ENCODE measurements around the gene CD226.
"Not testable (repeated sequence)": the region's sequence is repeated elsewhere in the genome, so short reads cannot be mapped to it uniquely, and the experiment has no call there.

The CD226 gene

DNA sequence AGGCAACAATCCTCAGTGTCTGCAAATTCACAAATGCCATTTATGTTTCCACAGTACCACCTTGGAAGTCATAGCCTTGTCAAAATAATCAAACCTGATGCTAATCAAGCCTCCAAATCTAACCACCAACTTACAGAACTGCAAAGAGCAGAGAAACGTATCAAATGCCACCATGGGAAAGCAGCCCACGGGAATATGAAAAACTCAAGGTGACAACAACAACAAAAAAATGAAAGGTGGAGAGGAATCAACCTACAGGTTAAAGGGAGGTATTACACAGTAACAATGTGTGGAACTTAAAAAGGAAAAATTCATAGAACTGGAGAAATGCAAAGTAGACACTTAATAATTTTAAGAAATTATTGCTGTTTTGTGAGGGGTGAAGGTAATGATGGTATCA, 46.7 kb downstream of the CD226 start:
- no peak overlapping the region for H3K4me3 ChIP-seq (ENCODE audit: low read length)
- no peak for TF ChIP-seq ZNF274 (IDR thresholded peaks at IDR 0.05; ENCODE audit: low read depth, low read length)

GRCh38 chr18:69899154-69899923, 48.3 kb downstream of the CD226 start:
- not testable (repeated sequence) for H3K4me3 ChIP-seq (ENCODE audit: low read length)

GRCh38 chr18:69898241-69898861, 49.3 kb downstream of the CD226 start:
- peak overlapping the region; percentile 29; the same call in 1 of the 2 replicates for H3K4me3 ChIP-seq (ENCODE audit: low read length)

GRCh38 chr18:69897397-69898108, 50.1 kb downstream of the CD226 start:
- H3K4me3 ChIP-seq (ENCODE audit: low read length) = no peak overlapping the region; the same call in none of the 2 replicates

More at GRCh38 chr18:69898241-69898861, 49.3 kb downstream of the CD226 start:
- TF ChIP-seq ZNF274 (IDR thresholded peaks at IDR 0.05; ENCODE audit: low read depth, low read length) = no peak

DNA sequence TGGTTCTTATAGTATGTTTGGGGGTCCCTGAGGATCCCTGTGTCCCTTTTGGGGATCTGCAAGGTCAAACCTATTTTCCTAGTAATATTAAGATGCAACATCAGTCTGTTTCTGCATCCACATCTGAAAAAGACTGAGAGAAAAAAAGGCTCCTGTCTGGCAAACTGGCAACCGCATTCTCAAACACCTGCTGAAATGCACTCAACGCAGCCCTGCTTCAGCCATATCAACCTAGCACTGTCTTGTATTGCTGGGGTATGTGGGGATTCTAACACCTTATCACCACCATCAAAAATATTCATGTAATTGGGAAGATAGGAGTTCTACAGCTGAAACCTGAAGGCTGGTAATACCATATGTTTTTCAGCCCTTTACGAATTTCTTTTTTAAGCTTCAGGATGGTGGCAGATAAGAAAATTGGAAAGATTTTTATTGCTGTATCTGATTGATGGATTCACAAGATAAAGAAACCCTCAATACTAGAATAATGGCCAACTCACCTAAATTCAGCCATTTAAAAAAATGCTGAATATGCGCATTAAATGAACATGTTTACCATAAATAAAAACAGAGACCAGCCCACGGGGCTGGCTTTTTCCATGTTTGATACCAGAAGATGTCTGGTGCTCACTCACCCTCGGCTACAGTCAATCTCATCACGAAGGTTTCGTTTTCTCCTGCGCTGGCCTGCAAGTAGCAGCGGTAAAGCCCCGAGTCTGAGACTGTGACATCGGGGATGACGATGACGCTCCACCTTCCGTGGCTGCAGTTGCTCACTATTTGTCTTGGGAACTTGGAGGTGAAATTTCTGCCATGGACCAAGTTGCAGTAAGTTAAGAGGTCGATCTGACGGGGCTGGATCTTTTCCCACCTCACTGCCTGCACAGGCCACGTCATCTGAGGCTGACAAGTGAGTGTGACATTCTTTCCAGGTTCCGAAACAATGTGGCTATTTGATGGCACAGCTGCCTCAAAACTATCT, 52.3 kb downstream of the CD226 start:
- no peak for TF ChIP-seq ZNF274 (IDR thresholded peaks at IDR 0.05; ENCODE audit: low read depth, low read length)
- H3K4me3 ChIP-seq (ENCODE audit: low read length) = no peak overlapping the region

More at GRCh38 chr18:69897397-69898108, 50.1 kb downstream of the CD226 start:
- no peak for TF ChIP-seq ZNF274 (IDR thresholded peaks at IDR 0.05; ENCODE audit: low read depth, low read length)

- no peak for TF ChIP-seq ZNF274 (IDR thresholded peaks at IDR 0.05; ENCODE audit: low read depth, low read length)
- H3K4me3 ChIP-seq (ENCODE audit: low read length) = no peak overlapping the region
Observed at GRCh38 chr18:69894467-69894866, 53.2 kb downstream of the CD226 start.

GRCh38 chr18:69890558-69890957, 57.1 kb downstream of the CD226 start:
- H3K4me3 ChIP-seq (ENCODE audit: low read length) = no peak overlapping the region
- TF ChIP-seq ZNF274 (IDR thresholded peaks at IDR 0.05; ENCODE audit: low read depth, low read length) = no peak

DNA sequence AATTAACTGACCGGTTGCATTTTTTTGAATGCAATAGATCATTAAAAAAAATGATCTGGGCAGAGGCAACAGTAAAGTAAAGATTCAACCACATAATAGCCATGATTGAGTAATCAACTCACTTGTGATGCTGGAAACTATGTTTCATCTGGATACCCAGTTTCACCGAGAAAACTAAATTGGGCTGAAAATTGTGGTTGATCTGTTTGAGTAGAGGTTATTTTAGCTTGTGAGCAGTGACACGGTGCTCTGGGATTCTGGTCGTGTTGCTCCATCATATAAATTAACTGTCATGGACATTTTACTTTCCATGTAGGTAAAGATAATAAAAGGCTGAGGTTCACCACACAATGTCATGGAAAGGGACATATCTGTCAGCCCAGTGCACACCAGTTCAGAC, 58.7 kb downstream of the CD226 start:
- H3K4me3 ChIP-seq (ENCODE audit: low read length) = no peak overlapping the region
- no peak for TF ChIP-seq ZNF274 (IDR thresholded peaks at IDR 0.05; ENCODE audit: low read depth, low read length)

GRCh38 chr18:69887256-69887655, 60.4 kb downstream of the CD226 start:
- no peak for TF ChIP-seq ZNF274 (IDR thresholded peaks at IDR 0.05; ENCODE audit: low read depth, low read length)
- H3K4me3 ChIP-seq (ENCODE audit: low read length) = no peak overlapping the region

GRCh38 chr18:69885841-69886531, 61.7 kb downstream of the CD226 start:
- H3K4me3 ChIP-seq (ENCODE audit: low read length) = no peak overlapping the region; the same call in 1 of the 2 replicates
- TF ChIP-seq ZNF274 (IDR thresholded peaks at IDR 0.05; ENCODE audit: low read depth, low read length) = no peak

DNA sequence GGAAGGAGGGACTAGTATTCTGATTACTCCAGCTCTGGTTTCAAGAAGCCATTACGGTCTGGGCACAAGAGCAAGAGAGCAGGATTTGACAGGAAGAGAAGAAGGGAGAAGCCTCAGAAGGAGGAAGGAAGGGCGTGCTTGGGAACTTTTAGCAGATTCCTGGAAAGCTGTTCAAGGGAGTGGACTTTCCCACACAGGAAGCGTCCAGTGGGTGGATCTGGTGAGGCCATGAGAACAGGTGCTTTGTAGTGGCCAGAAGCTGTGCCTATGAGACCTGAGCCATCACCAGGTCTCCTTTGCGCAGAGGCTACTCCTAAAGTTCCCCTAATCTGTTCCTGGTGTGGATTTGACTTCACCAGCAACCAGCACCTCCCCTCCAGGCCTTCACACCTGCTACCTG, 62.3 kb downstream of the CD226 start:
- no peak overlapping the region for H3K4me3 ChIP-seq (ENCODE audit: low read length)
- TF ChIP-seq ZNF274 (IDR thresholded peaks at IDR 0.05; ENCODE audit: low read depth, low read length) = no peak

DNA sequence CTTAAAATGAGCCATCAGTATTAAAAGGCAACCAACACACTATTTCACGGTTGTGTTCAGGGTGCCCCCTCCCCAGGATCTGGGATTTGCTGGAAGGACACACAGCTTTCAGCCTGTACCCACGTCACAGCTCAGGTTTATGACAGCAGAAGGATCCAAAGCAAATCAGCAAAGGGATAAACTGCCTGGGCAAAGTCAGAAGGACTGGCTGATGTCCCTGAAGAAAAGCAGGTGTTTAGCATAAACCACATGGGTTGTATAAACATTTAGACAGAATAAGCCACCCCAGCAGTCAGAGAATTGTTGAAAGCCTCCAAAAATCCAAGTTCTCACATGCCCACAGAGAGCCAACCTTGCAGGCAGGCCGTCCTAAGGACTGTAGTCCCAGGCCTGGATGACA, 63.9 kb downstream of the CD226 start:
- TF ChIP-seq ZNF274 (IDR thresholded peaks at IDR 0.05; ENCODE audit: low read depth, low read length) = no peak
- no peak overlapping the region for H3K4me3 ChIP-seq (ENCODE audit: low read length)
